ENCODE measurements around the gene ARRDC5. TPM values are rescaled to one million over a fixed set of nuclear protein-coding genes. Genes with fewer than 3 reads are reported as not detected.

The ARRDC5 gene
- polyA plus RNA-seq, 1 donor (not counting 4 experiments of a cell fraction or from before 2014, with no cell fraction given) = not detected

GRCh38 chr19:4868286-4868834, 34.3 kb downstream of the ARRDC5 start:
- FAIRE-seq (no peak), DNase-seq (ENCODE audit: low read depth, low spot score) (no peak)
- Histone ChIP-seq H3K4me3 (ENCODE audit: control insufficient read depth in 2 of 3, extremely low read depth in 1 of 3, insufficient read depth in 2 of 3, low read depth in 1 of 3, low read length in 3 of 3) (no peak overlapping the region), H3K9me1 (ENCODE audit: control insufficient read depth, extremely low read depth, insufficient read depth, low read length) (peaks cover 3% of the 10 kb centered on the region), H3K9me3 (ENCODE audit: control insufficient read depth, low read depth, low read length) (no peaks in the 10 kb centered on the region), H3K36me3 (ENCODE audit: control insufficient read depth in 2 of 2, extremely low read depth in 1 of 2, insufficient read depth in 2 of 2, low read length in 2 of 2) (peaks cover 0 to 3% of the 10 kb centered on the region in 2 experiments), H2AFZ (ENCODE audit: control insufficient read depth, low read length) (no peak overlapping the region), H3K4me2 (ENCODE audit: control insufficient read depth, extremely low read depth, insufficient read depth, low read depth, low read length) (no peak overlapping the region), H4K20me1 (ENCODE audit: control insufficient read depth, extremely low read depth, insufficient read depth, low read length) (peaks cover 5% of the 10 kb centered on the region), H3K4me1 (ENCODE audit: control insufficient read depth, extremely low read depth, insufficient read depth, low read length) (peaks cover 23% of the 10 kb centered on the region), H3K27ac (ENCODE audit: control insufficient read depth, insufficient read depth, low read length) (peak overlapping the region; percentile 84), H3K79me2 (ENCODE audit: control insufficient read depth, insufficient read depth, low read length) (peaks cover 31% of the 10 kb centered on the region), H3K9ac (ENCODE audit: control insufficient read depth, extremely low read depth, insufficient read depth, low read length) (no peak overlapping the region), H3K27me3 (ENCODE audit: control insufficient read depth, extremely low read depth, insufficient read depth, low read length) (no peaks in the 10 kb centered on the region)
- dilution Hi-C loops (cut with MboI; ENCODE audit: extremely low pct_ligation_motif_present, low sequenced_read_pairs) = no loop called here
- TF ChIP-seq EZH2 (IDR thresholded peaks at IDR 0.05; ENCODE audit: low read length) = no peak
- TF ChIP-seq CTCF (optimal IDR thresholded peaks at IDR 0.05 in 1 of 3, IDR thresholded peaks at IDR 0.05 in 1 of 3, conservative IDR thresholded peaks at IDR 0.05 in 1 of 3; ENCODE audit: extremely low read depth in 1 of 3, insufficient read depth in 2 of 3, low read length in 3 of 3) = no peak

- H3K4me1 ChIP-seq (ENCODE audit: control insufficient read depth, extremely low read depth, insufficient read depth, low read length) = peaks cover 23% of the 10 kb centered on the region
- no peaks in the 10 kb centered on the region for H3K9me3 ChIP-seq (ENCODE audit: control insufficient read depth, low read depth, low read length)
- DNase-seq (ENCODE audit: low read depth, low spot score) = peak; percentile 82
- H3K9ac ChIP-seq (ENCODE audit: control insufficient read depth, extremely low read depth, insufficient read depth, low read length) = peak within 1 kb of the TSS; percentile 84
- peaks cover 5% of the 10 kb centered on the region for H4K20me1 ChIP-seq (ENCODE audit: control insufficient read depth, extremely low read depth, insufficient read depth, low read length)
- H3K27ac ChIP-seq (ENCODE audit: control insufficient read depth, insufficient read depth, low read length) = peak within 1 kb of the TSS; percentile 84
- peaks cover 32% of the 10 kb centered on the region for H3K79me2 ChIP-seq (ENCODE audit: control insufficient read depth, insufficient read depth, low read length)
- FAIRE-seq = no peak
- peaks cover 0 to 3% of the 10 kb centered on the region in 2 experiments for H3K36me3 ChIP-seq (ENCODE audit: control insufficient read depth in 2 of 2, extremely low read depth in 1 of 2, insufficient read depth in 2 of 2, low read length in 2 of 2)
- dilution Hi-C loops (cut with MboI; ENCODE audit: extremely low pct_ligation_motif_present, low sequenced_read_pairs) = no loop called here
- peak within 1 kb of the TSS; percentile 87 for H2AFZ ChIP-seq (ENCODE audit: control insufficient read depth, low read length)
- H3K27me3 ChIP-seq (ENCODE audit: control insufficient read depth, extremely low read depth, insufficient read depth, low read length) = no peaks in the 10 kb centered on the region
- H3K4me2 ChIP-seq (ENCODE audit: control insufficient read depth, extremely low read depth, insufficient read depth, low read depth, low read length) = peak within 1 kb of the TSS; percentile 96
- H3K9me1 ChIP-seq (ENCODE audit: control insufficient read depth, extremely low read depth, insufficient read depth, low read length) = peaks cover 3% of the 10 kb centered on the region
- peak within 1 kb of the TSS; percentile 83 to 97 (median 89) for H3K4me3 ChIP-seq (ENCODE audit: control insufficient read depth in 2 of 3, extremely low read depth in 1 of 3, insufficient read depth in 2 of 3, low read depth in 1 of 3, low read length in 3 of 3)
- no peak for TF ChIP-seq CTCF (optimal IDR thresholded peaks at IDR 0.05 in 1 of 3, IDR thresholded peaks at IDR 0.05 in 1 of 3, conservative IDR thresholded peaks at IDR 0.05 in 1 of 3; ENCODE audit: extremely low read depth in 1 of 3, insufficient read depth in 2 of 3, low read length in 3 of 3)
- no peak for TF ChIP-seq EZH2 (IDR thresholded peaks at IDR 0.05; ENCODE audit: low read length)
Measured at GRCh38 chr19:4867534-4868285, 35.0 kb downstream of the ARRDC5 start, which contains the start of gene PLIN3. TSS of gene PLIN3 (minus strand) at chr19:4867667. CDS start at chr19:4861394, 6,273 bp downstream.

Measured in keratinocyte (primary cell).